SK-N-SH treated with all-trans-retinoic acid at 6 μM for 48 hours (cell line): ENCODE data around the gene ANKMY2.

ENCODE experiments used
- ATAC-seq: fragments of 200-7000 bp; cut with Tn5 transposase; 3 replicates; pipeline ENCODE4 v1.9.1; 2020; ENCODE audit warnings: mild to moderate bottlenecking, moderate library complexity
- ARNTL ChIP-seq: fragments of 450-650 bp; formaldehyde crosslinking; IDR thresholded peaks from 2 replicates; pipeline ENCODE4 v1.5.0; 2020; ENCODE audit warnings: low read depth, mild to moderate bottlenecking, moderate library complexity, borderline replicate concordance
- BACH2 ChIP-seq: fragments of 250-450 bp; sonication (Bioruptor Pico); IDR thresholded peaks from 2 replicates; pipeline ENCODE4 v1.9.0; 2021; ENCODE audit warnings: mild to moderate bottlenecking, borderline replicate concordance
- CREB5 ChIP-seq: fragments of 250-450 bp; sonication (Bioruptor Pico); IDR thresholded peaks from 2 replicates; pipeline ENCODE4 v1.5.1; 2020; ENCODE audit warnings: low read depth, mild to moderate bottlenecking, moderate library complexity
- CSDC2 ChIP-seq: fragments of 250-450 bp; sonication (Bioruptor Pico); IDR thresholded peaks from 2 replicates; pipeline ENCODE4 v1.5.0; 2020; ENCODE audit warnings: mild to moderate bottlenecking, moderate library complexity
- ESRRG ChIP-seq: fragments of 250-450 bp; sonication (Bioruptor Pico); IDR thresholded peaks from 2 replicates; pipeline ENCODE4 v1.6.1; 2021; ENCODE audit warnings: mild to moderate bottlenecking
- GLIS3 ChIP-seq: fragments of 250-450 bp; sonication (Bioruptor Pico); IDR thresholded peaks from 2 replicates; pipeline ENCODE4 v1.5.0; 2020; ENCODE audit warnings: mild to moderate bottlenecking, moderate library complexity
- ISL1 ChIP-seq: fragments of 250-450 bp; sonication (Bioruptor Pico); IDR thresholded peaks from 2 replicates; pipeline ENCODE4 v2.1.2; 2022; ENCODE audit warnings: mild to moderate bottlenecking, moderate library complexity
- OSR1 ChIP-seq: fragments of 250-450 bp; sonication (Bioruptor Pico); IDR thresholded peaks from 2 replicates; pipeline ENCODE4 v1.8.0; 2022; ENCODE audit warnings: moderate library complexity, mild to moderate bottlenecking, inconsistent platforms
- POU6F1 ChIP-seq: fragments of 250-450 bp; sonication (Bioruptor Pico); IDR thresholded peaks from 2 replicates; pipeline ENCODE4 v1.8.0; 2021; ENCODE audit warnings: low read depth, mild to moderate bottlenecking, moderate library complexity, borderline replicate concordance
- PPARA ChIP-seq: fragments of 250-450 bp; sonication (Bioruptor Pico); IDR thresholded peaks from 2 replicates; pipeline ENCODE4 v1.5.0; 2020; ENCODE audit warnings: mild to moderate bottlenecking, borderline replicate concordance
- RARB ChIP-seq: fragments of 250-450 bp; sonication (Bioruptor Pico); IDR thresholded peaks from 2 replicates; pipeline ENCODE4 v1.8.0; 2021; ENCODE audit warnings: mild to moderate bottlenecking, moderate library complexity
- SNAI2 ChIP-seq: fragments of 250-450 bp; sonication (Bioruptor Pico); IDR thresholded peaks from 2 replicates; pipeline ENCODE4 v1.5.0; 2020; ENCODE audit warnings: mild to moderate bottlenecking, moderate library complexity
- TOX ChIP-seq: fragments of 250-450 bp; sonication (Bioruptor Pico); IDR thresholded peaks from 2 replicates; pipeline ENCODE4 v1.8.0; 2021; ENCODE audit warnings: mild to moderate bottlenecking, moderate library complexity, borderline replicate concordance
- ZC3H10 ChIP-seq: fragments of 250-450 bp; sonication (Bioruptor Pico); IDR thresholded peaks from 2 replicates; pipeline ENCODE4 v1.5.1; 2021; ENCODE audit warnings: mild to moderate bottlenecking, moderate library complexity
- ZFP3 ChIP-seq: fragments of 250-450 bp; sonication (Bioruptor Pico); IDR thresholded peaks from 2 replicates; pipeline ENCODE4 v1.5.0; 2020; ENCODE audit warnings: mild to moderate bottlenecking, moderate library complexity
- ZNF70 ChIP-seq: fragments of 450-650 bp; formaldehyde crosslinking; IDR thresholded peaks from 2 replicates; pipeline ENCODE4 v1.5.0; 2020; ENCODE audit warnings: mild to moderate bottlenecking, moderate library complexity
- ZNF8 ChIP-seq: fragments of 450-650 bp; formaldehyde crosslinking; IDR thresholded peaks from 2 replicates; pipeline ENCODE4 v1.5.0; 2020; ENCODE audit warnings: mild to moderate bottlenecking, moderate library complexity
- TF ChIP-seq, protein P1 (sequence below): fragments of 250-450 bp; sonication (Bioruptor Pico); IDR thresholded peaks from 2 replicates; pipeline ENCODE4 v1.5.1; 2021; ENCODE audit warnings: mild to moderate bottlenecking, moderate library complexity
- TF ChIP-seq, protein P2 (sequence below): fragments of 250-450 bp; sonication (Bioruptor Pico); IDR thresholded peaks from 2 replicates; pipeline ENCODE4 v1.8.0; 2020; ENCODE audit warnings: mild to moderate bottlenecking, moderate library complexity, borderline replicate concordance

The ANKMY2 gene

DNA sequence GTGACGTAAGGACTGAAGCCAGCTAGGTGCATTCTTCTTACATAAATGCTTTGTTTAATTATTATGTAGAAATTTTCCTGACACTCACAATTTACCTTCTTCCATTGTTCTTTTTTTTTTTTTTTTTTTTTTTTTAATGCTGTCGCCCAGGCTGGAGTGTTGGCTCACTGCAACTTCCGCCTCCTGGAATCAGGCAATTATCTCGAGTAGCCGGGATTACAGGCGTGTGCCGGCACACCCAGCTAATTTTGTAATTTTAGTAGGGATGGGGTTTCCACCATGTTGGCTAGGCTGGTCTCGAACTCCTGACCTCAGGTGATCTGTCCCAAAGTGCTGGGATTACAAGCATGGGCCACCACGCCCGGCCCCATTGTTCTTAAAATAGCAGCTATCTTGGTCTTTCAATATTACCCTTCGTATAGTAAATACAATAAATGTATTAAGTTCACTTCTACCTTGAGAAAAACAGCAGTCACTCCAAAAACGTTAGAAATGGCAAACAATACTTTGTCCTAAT lies 32.5 kb upstream of the ANKMY2 start (continued):
- no peak for TF ChIP-seq ZC3H10 (CRISPR knock-in tag)
- no peak for TF ChIP-seq ESRRG
- TF ChIP-seq CSDC2 (CRISPR knock-in tag): no peak
- no peak for TF ChIP-seq ZFP3 (CRISPR knock-in tag)
- no peak for TF ChIP-seq POU6F1 (CRISPR knock-in tag)
- no peak for TF ChIP-seq BACH2 (CRISPR knock-in tag)
- TF ChIP-seq RARB (CRISPR knock-in tag): no peak

DNA sequence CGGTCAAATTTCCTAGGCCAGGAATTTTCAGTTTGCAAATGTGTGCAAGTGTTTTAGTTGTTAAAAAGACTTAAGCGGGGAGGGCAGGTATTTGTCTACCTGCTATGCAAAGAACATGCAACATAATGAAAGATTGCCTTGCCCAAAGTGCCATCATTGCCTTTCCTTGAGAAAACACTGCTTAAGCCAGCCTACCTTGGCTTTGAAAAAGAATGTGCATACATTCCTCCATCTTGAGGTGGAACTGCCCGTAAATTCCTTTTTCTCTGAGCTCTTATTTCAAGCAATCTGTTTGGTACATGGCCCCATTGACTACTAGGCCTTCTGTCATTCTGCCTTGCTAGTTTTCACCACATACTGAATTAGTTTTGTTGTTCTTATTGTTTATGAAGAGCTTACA lies 29.7 kb upstream of the ANKMY2 start:
- TF ChIP-seq ZNF70 (CRISPR knock-in tag): no peak
- TF ChIP-seq, protein P1, sequence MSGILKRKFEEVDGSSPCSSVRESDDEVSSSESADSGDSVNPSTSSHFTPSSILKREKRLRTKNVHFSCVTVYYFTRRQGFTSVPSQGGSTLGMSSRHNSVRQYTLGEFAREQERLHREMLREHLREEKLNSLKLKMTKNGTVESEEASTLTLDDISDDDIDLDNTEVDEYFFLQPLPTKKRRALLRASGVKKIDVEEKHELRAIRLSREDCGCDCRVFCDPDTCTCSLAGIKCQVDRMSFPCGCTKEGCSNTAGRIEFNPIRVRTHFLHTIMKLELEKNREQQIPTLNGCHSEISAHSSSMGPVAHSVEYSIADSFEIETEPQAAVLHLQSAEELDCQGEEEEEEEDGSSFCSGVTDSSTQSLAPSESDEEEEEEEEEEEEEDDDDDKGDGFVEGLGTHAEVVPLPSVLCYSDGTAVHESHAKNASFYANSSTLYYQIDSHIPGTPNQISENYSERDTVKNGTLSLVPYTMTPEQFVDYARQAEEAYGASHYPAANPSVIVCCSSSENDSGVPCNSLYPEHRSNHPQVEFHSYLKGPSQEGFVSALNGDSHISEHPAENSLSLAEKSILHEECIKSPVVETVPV (CRISPR knock-in tag): no peak
- no peak for ATAC-seq

DNA sequence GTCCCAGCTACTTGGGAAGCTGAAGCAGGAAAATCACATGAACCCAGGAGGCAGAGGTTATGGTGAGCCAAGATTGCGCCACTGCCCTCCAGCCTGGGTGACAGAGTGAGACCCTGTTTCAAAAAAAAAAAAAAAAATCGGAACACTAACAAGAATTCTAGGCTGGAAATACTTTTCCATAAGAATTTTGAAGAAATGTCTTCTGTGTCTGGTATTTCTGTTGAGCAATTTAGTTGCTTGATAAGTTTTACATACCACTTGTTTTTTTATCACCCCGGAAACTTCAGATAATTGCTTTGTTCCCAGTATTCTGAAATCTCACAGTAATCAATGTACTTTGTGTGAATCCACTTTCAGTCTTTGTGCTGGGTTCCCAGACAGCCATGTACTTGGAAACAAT lies 26.3 kb upstream of the ANKMY2 start:
- ATAC-seq: no peak

GRCh38 chr7:16670731-16671344 lies 25.3 kb upstream of the ANKMY2 start:
- TF ChIP-seq TOX (CRISPR knock-in tag) (no peak), BACH2 (CRISPR knock-in tag) (no peak), PPARA (no peak), POU6F1 (CRISPR knock-in tag) (no peak), CSDC2 (CRISPR knock-in tag) (no peak), GLIS3 (CRISPR knock-in tag) (no peak), ZFP3 (CRISPR knock-in tag) (no peak), ZC3H10 (CRISPR knock-in tag) (no peak), ISL1 (CRISPR knock-in tag) (no peak), ARNTL (no peak), SNAI2 (CRISPR knock-in tag) (no peak)
- TF ChIP-seq, protein P1 (CRISPR knock-in tag): no peak
- TF ChIP-seq, protein P2, sequence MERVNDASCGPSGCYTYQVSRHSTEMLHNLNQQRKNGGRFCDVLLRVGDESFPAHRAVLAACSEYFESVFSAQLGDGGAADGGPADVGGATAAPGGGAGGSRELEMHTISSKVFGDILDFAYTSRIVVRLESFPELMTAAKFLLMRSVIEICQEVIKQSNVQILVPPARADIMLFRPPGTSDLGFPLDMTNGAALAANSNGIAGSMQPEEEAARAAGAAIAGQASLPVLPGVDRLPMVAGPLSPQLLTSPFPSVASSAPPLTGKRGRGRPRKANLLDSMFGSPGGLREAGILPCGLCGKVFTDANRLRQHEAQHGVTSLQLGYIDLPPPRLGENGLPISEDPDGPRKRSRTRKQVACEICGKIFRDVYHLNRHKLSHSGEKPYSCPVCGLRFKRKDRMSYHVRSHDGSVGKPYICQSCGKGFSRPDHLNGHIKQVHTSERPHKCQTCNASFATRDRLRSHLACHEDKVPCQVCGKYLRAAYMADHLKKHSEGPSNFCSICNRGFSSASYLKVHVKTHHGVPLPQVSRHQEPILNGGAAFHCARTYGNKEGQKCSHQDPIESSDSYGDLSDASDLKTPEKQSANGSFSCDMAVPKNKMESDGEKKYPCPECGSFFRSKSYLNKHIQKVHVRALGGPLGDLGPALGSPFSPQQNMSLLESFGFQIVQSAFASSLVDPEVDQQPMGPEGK (CRISPR knock-in tag): no peak
- ATAC-seq: no peak

More for the DNA sequence above, 26.3 kb upstream of the ANKMY2 start:
- no peak for TF ChIP-seq CREB5 (CRISPR knock-in tag)
- TF ChIP-seq OSR1 (CRISPR knock-in tag): no peak
- no peak for TF ChIP-seq SNAI2 (CRISPR knock-in tag)
- TF ChIP-seq TOX (CRISPR knock-in tag): no peak
- TF ChIP-seq ZNF70 (CRISPR knock-in tag): no peak
- no peak for TF ChIP-seq ZNF8 (CRISPR knock-in tag)
- no peak for TF ChIP-seq ISL1 (CRISPR knock-in tag)
- no peak for TF ChIP-seq ESRRG
- no peak for TF ChIP-seq ZFP3 (CRISPR knock-in tag)
- no peak for TF ChIP-seq CSDC2 (CRISPR knock-in tag)
- no peak for TF ChIP-seq GLIS3 (CRISPR knock-in tag)
- TF ChIP-seq PPARA: no peak
